Astrocyte of the hippocampus (primary cell): ENCODE measurements around the gene SNRPD2.

Experiments used
- DNase-seq: peaks from one replicate; pipeline ENCODE4 v3.0.0; 2011; ENCODE audit warnings: low read depth, low spot score

SNRPD2 gene

DNA sequence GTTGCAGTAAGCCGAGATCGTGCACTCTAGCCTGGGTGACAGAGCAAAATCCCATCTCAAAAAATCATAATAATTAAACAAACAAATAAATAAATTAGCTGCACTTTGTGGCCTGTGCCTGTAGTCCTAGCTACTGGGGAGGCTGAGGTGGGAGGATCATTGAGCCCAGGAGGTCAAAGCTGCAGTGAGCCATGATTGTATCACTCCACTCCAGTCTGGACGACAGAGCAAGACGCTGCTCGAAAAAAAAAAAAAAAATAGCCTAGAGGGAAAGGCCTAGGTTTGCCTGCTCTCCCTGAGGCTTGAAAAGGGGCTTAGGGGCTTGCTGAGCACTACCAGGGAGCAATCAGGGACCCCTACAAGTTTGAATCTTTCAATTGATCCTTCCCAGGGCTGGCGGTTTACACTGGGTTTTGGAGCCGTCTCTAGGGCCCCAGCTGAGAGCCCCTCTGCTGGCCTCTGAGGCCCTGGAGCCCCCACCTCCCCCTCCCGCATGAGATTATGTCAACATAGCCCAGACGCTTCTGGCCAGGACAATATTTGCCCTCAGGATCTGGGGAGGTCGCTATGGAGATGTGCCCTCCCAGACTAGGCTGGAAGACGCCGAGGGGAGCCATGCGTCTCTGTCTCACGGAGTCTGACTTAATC is 34.1 kb downstream of the SNRPD2 start:
- DNase-seq, result no peak

DNA sequence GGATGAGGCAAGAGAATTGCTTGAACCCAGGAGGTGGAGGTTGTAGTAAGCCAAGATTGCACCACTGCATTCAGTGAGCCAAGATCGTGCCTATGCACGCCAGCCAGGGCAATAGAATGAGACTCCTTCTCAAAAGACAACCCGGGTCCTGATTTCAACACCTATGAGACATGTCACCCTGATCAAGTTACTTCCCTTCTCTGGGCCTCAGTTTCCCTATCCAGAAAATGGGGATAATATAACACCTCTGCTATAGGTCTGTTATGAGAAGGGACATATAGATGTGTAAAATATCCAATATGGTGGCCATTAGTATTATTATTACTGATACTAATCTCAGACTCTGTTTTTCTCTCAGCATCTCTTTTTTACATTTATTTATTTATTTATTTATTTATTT is 36.7 kb downstream of the SNRPD2 start:
- DNase-seq, result no peak

DNA sequence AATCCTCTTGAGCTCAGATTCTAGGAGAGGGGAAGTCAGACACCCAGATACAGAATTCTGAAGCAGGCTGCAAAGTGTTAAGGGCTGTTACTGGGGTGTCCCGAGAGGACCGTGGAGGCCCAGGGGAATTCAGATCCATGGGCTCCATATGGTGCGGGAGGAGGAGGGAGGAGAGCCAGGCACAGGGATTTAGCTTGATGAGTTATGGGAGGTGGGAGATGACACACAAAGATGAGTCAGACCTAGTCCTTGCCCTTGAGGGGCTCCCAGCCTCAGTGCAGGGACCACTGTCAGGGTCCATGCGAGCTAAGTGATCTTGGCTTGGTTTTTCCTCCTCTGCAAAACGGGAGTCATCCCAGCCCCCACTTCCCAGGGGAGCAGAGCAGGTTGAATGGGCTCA is 38.1 kb downstream of the SNRPD2 start:
- no peak for DNase-seq

DNA sequence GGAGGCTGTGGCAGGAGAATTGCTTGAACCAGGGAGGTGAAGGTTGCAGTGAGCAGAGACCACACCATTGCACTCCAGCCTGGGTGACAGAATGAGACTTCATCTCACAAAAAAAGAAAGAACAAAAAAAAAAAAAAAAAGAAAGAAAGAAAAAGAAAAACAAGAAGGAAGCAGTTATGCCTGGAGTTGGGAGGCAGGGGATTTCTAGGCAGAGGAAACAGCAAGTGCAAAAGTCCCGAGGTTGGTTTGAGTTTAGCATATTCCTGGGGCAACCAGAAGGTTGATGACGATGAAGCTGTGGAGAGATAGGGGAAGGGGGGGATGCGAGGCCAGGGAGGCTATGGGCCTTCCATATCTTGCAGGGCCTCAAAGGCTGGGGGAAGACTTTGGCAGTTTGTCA is 41.0 kb downstream of the SNRPD2 start:
- no peak for DNase-seq

DNA sequence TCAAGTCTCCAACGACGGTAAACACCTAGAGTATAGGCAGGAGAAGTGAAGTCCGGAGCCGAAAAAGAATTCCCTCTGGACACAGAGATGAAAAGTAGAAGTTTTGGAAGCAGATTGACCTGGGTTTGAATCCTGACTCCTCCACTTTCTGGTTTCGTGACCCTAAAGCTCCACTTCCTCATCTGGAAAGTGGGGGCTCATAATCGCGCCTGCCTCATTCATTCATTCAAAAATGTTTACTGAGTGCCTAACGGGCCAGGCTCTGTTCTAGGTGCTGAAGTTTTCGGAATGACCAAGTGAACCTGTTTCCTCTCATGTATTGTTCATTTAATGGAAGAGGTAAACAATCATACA is 45.4 kb downstream of the SNRPD2 start:
- DNase-seq, result no peak

DNA sequence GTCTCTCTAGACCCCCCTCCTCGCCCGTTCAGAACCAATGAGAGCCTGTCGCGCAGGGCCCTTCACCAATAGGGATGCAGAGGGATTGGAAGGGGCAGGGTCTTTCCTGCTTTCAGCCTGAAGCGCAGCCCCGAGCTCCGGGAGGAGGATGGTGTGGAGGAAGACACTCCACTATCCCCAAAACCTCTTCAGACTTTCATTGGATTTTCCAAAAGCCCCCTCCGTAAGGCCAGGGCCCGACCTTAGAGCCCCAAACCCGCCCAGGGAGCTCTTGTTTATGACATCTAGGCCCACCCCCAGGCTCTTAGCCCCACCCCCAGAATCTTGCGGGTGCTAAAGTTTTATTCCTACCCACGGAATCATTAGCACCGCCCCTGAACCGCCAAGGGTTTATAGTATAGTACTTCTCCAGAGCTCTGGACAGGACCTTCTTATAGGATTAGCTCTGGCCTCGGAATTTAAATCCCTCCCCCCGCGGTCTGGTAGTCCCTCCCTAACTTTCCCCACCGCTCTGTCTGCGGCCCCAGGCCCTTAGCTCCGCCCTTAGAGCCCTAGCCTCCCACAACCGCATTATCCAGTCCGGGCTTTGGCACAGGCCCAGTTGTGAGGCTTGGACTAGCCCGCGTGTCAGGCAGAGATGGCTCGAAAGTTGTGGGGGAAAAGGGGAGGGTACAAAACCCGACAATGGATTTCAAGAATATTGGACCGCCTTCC is 46.0 kb downstream of the SNRPD2 start:
- peak; percentile 95 for DNase-seq

DNA sequence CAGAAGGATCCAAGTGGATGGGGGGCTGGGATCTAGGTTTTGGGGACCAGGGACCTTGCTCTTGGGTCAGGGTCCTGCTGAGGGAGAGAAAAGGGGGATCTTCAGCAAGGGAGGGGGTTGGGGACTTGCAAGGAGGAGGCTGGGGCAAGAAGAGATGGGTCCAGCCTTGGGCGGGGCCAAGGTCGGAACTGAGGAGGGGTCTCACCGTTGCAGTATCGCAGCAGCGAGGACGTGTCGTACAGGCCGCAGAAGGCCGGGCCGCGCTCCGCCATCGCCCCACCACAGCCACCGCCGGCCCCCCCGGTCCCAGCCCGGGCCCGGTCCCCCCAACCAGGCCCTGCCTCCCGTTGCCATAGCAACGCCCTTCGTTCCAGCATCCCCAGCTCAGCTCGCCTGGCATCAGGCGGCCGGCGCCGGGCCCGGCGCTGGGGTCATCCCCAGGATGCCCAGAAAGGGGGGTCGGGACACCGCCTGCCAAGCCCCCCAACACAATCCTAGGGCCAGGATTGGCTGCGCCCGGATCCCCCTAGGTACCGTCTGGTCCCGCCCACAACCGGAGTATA is 46.6 kb downstream of the SNRPD2 start:
- DNase-seq, result no peak

DNA sequence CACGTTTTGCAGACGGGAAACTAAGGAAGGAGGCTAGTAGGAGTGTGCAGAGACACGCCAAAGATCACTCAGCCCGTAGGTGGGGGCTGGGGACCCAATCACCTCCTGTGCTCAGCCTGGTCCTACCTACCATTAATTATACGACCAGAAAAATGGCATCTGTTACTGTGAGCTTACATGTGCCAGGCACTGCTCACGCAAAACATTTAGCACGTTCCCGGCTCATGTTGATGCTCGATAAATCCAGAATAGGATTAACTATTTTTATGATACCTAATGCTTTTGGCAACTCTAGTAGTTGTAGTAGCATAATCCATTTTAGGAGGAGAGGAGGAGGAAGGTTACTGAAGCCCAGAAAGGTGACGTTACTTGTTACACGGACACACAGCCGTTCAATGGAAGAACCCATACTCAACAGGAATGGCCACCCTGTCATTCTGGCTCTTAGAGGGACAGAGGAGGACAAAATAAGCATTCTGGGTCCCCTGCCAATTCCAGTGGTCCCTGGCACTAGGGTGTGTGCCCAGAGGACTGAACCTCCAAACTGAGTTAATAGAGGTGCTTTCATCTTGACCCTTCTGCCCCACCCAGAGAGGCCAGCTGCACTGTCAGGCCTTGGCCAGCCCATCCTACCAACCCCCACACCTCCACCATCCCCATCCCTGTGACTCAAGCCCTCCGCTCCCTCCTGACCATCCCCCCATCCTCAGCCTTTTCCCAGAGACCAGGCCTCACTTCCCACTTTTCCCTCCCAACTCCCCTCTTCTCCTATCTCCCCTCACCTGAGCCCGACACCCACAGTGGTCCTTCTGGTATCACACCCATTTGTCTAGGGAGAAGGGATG is 47.6 kb downstream of the SNRPD2 start:
- no peak for DNase-seq

DNA sequence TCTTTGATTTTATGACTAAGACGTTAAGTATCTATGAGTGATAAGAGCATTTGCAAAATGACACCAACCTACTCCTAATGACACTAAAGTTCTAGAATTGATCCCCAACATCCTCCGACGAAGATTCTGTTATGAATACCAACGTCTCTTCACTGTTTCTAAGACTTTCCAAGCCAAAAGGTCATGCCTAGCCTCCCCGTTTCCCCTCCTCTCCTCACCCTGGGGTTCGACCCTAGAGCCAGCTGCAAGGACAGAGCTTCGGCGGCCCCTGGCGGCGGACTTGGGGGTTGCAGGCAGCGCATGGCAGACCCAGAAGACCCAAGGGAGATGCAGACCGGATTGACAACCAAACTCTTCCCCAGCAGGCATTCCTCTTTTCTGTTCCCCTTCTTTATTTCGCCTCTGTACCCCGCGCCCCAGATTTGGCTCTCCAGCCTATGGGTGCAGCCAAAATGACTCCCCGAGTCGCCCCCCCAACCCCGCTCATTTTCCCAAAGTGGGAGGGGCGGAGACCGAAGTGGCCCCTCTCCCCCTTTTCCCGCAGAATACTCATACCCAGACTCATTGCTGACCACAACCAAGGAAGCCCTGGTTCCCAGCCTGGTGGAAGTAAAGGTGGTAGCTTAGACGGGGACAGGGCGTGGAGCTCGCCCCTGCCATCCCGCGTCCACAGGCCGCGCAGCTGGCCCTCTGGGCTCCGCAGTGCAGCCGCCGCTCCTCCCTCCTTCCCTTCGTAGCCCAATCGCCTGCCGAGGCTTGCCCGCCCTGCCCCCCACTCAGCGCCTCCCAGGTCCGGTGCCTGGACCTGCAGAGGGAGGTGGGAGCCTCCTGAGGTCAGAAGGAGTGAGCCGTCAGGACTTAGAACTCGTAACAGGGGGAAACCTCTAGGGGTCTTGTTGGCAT is 48.5 kb downstream of the SNRPD2 start:
- DNase-seq, result peak; percentile 93

DNA sequence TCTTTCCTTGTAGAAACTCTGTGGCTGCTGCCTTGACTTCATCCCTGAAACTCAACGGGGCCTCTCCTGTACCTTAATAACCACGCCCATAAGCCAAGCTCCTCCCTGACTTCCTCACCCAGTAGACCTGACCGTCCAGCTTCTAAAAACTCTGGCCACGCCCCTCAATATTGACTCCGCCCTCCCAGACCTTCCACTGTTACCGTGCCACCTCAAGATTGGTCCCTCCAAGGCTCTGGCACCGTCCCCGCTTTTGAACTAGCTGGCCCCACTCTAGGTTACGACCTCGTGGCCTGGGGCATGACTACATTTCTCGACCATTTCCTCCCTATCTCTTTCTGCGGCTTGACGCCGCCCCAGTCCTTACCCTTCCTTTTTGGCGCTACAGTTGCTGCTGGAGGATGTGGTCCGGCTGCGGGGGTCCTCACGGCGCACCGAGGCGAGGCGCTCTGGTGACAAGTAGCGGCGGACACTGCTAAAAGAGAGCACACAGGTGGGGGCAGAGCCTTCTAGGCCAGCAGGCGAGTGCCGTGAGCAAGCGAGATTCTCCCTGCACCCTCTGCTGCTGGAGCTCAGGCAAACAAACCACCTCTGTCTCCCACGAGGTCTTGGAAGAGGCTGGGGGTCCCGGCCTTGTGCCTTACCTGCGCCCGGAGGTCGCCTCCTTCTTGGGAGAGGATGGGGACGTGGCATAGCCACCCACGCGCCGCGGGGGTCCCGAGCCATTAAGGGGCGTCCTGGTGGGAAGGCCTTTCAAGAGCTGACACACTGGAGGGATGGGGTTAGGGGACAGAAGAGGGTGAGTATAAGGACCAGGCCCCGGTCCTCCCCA is 50.3 kb downstream of the SNRPD2 start:
- peak; percentile 55 for DNase-seq

DNA sequence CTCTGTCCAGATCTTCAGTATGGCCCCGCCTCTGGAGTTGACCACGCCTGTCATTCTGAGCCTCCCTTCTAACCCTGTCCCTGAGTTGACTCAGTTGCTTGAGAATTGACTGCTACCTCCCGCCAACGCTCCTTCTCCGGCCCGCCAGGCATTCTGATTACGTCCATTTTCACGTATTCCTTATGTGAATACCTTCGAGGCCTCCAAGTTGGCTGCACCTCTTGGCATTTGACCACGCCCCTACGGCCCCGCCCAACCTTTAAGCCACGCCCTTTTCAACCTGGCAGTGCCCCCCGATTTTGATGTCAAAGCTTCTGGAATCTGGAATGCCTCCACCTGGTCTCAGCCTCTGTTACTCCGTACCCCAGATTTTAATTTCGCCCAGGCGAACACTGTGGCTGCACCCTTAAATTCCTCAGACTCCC is 50.9 kb downstream of the SNRPD2 start:
- DNase-seq, result no peak

DNA sequence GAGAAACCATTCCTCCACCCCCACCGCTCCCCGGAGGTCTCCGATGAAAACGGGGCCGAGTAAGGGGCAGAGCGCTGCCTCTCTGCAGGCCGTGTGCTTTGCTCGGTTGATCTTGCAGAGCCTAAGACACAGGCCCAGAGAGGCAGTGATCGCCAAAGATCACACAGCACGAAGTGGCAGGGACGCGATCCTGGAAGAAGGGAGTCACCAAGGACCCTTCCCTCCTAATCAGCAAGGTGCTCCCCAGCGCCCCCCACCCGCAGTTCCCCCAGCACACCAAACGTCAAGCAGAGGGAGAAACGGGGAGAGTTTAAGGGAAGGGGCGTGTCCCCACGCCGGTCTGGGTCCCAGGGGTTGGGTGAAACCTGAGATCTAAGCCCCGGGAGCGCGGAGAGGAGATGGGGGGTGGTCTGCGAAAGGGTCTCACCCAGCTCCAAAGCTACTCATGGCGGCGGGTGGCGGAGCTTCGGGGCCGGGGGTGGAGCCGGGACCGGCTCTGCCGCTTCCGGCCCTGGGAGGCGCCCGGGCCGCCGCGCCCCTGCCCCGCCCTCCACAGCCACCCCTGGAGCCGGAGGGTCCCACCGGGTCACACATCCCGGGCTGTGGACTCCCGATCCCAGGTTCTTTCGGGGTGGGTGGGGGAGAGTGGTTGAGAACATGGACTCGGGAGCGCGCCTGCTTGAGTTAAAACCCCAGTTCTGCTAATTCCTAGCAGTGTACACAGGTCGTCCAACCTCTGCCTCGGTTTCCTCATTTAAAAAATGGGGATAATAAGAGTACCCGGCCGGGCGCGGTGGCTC is 52.6 kb downstream of the SNRPD2 start, which contains the start of gene EML2:
EML2 (minus strand) TSS at position 468 of the 800 bp plus-strand sequence; CDS start at position 447, 21 bp downstream.
- peak; percentile 68 for DNase-seq

DNA sequence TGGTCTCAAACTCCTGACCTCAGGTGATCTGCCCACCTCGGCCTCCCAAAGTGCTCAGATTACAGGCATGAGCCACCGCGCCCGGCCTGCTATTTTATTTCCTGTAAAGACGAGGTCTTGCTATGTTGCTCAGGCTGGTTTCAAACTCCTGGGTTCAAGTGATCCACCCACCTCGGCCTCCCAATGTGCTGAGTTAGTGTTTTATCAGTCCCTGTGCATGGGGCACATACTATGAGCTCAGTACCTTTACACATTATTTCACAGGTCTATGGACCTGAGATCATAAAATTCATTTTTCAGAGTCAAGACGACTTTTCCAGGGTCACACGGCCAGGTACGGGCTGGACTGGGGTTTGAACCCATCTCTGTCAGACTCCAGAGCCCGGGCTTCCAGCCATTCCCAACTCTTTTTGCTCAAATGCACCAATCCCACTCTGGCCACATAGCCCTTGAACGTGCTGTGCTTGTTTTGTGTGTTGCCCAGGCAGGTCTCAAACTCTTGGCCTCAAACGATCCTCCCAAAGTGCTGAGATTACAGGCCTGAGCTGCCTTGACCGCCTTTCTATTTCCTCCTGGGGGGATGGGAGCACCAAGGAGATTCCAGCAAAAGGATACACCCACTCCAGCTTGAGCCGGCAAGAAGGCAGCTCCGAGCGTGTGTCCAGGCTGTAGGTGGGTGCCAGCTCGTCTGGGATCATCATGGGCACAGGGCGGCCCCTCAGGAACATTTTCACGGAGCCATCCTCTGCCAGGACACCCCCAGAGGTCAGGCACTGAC is 53.7 kb downstream of the SNRPD2 start:
- DNase-seq, result peak; percentile 71
